MM.1S (cell line): Measurements from ENCODE around the gene SARNP.

Source experiments
- DNase-seq: peaks from one replicate; pipeline ENCODE4 v3.0.0-alpha.2; 2015
- H2AFZ ChIP-seq: fragments of 300-600 bp; sonication (generic); 2 replicates; pipeline ENCODE4 v1.6.0; 2016; ENCODE audit warnings: antibody characterized with exemption, low read length
- H3F3A ChIP-seq: fragments of 300-600 bp; sonication (generic); 2 replicates; pipeline ENCODE4 v1.6.1; 2016; ENCODE audit warnings: mild to moderate bottlenecking, antibody characterized with exemption, low read length, moderate library complexity, mixed read lengths; ENCODE audit not compliant: insufficient read depth
- H3K27ac ChIP-seq: fragments of 300-600 bp; sonication (generic); 2 replicates; pipeline ENCODE4 v1.5.1; 2016; ENCODE audit warnings: mild to moderate bottlenecking, low read length
- H3K27me3 ChIP-seq: fragments of 300-600 bp; sonication (generic); replicated peaks from 2 replicates; pipeline ENCODE4 v1.6.0; 2016; ENCODE audit warnings: low read length; ENCODE audit not compliant: insufficient read depth
- H3K36me3 ChIP-seq: fragments of 300-600 bp; sonication (generic); replicated peaks from 2 replicates; pipeline ENCODE4 v1.6.1; 2016; ENCODE audit warnings: mild to moderate bottlenecking, low read length, mixed read lengths; ENCODE audit not compliant: insufficient read depth
- H3K4me1 ChIP-seq: fragments of 300-600 bp; sonication (generic); 2 replicates; pipeline ENCODE4 v1.6.1; 2016; ENCODE audit warnings: low read length, mixed read lengths
- H3K4me2 ChIP-seq: fragments of 300-600 bp; sonication (generic); 2 replicates; pipeline ENCODE4 v1.6.0; 2016; ENCODE audit warnings: low read depth, low read length
- H3K4me3 ChIP-seq: fragments of 300-600 bp; sonication (generic); 2 replicates; pipeline ENCODE4 v1.5.1; 2016; ENCODE audit warnings: low read length, mixed read lengths
- H3K79me2 ChIP-seq: fragments of 300-600 bp; sonication (generic); 2 replicates; pipeline ENCODE4 v1.6.1; 2016; ENCODE audit warnings: mixed run types, low read length, mixed read lengths
- H3K9ac ChIP-seq: fragments of 300-600 bp; sonication (generic); 2 replicates; pipeline ENCODE4 v1.6.1; 2016; ENCODE audit warnings: low read length, mixed read lengths
- H3K9me2 ChIP-seq: fragments of 300-600 bp; sonication (generic); replicated peaks from 2 replicates; pipeline ENCODE4 v1.6.1; 2016; ENCODE audit warnings: mild to moderate bottlenecking, low read length, mixed read lengths; ENCODE audit not compliant: insufficient read depth
- H3K9me3 ChIP-seq: fragments of 300-600 bp; sonication (generic); replicated peaks from 2 replicates; pipeline ENCODE4 v1.6.1; 2016; ENCODE audit warnings: mild to moderate bottlenecking, low read length, mixed read lengths; ENCODE audit not compliant: insufficient read depth
- H4K20me1 ChIP-seq: fragments of 300-600 bp; sonication (generic); 2 replicates; pipeline ENCODE4 v1.6.1; 2016; ENCODE audit warnings: mild to moderate bottlenecking, low read length, moderate library complexity, mixed read lengths; ENCODE audit not compliant: insufficient read depth
- CTCF ChIP-seq: fragments of 300-600 bp; sonication (generic); IDR thresholded peaks from 2 replicates; pipeline ENCODE4 v1.5.1; 2016; ENCODE audit warnings: antibody characterized with exemption, low read length, mixed read lengths
- EZH2 ChIP-seq: fragments of 300-600 bp; sonication (generic); optimal IDR thresholded peaks from 2 replicates; pipeline ENCODE3; 2017; ENCODE audit warnings: low read depth, mild to moderate bottlenecking, antibody characterized with exemption, low read length, mixed read lengths
- EZH2phosphoT487 ChIP-seq: fragments of 300-600 bp; sonication (generic); IDR thresholded peaks from 2 replicates; pipeline ENCODE4 v1.6.1; 2018; ENCODE audit warnings: antibody characterized with exemption, low read length

The SARNP gene

GRCh38 chr12:55845361-55845760 lies 27.8 kb upstream of the SARNP start:
- Histone ChIP-seq H3F3A (no peaks in the 10 kb centered on the region), H3K4me1 (no peaks in the 10 kb centered on the region), H4K20me1 (no peaks in the 10 kb centered on the region), H3K79me2 (no peaks in the 10 kb centered on the region), H3K9me2 (no peaks in the 10 kb centered on the region), H3K9ac (no peak overlapping the region), H3K27ac (no peak overlapping the region), H2AFZ (no peak overlapping the region), H3K9me3 (no peaks in the 10 kb centered on the region), H3K36me3 (no peaks in the 10 kb centered on the region), H3K27me3 (peaks cover 6% of the 10 kb centered on the region; the same call in 1 of the 2 replicates), H3K4me2 (no peak overlapping the region), H3K4me3 (no peak overlapping the region)
- TF ChIP-seq EZH2phosphoT487 (no peak), EZH2 (no peak), CTCF (no peak)
- no peak for DNase-seq

GRCh38 chr12:55844961-55845360 lies 27.4 kb upstream of the SARNP start:
- Histone ChIP-seq H4K20me1 (no peaks in the 10 kb centered on the region), H3K4me1 (no peaks in the 10 kb centered on the region), H3K79me2 (no peaks in the 10 kb centered on the region), H3K36me3 (no peaks in the 10 kb centered on the region), H2AFZ (no peak overlapping the region), H3K4me3 (no peak overlapping the region), H3K9me3 (no peaks in the 10 kb centered on the region), H3K27ac (no peak overlapping the region), H3F3A (no peaks in the 10 kb centered on the region), H3K9ac (no peak overlapping the region), H3K27me3 (peaks cover 6% of the 10 kb centered on the region; the same call in 1 of the 2 replicates), H3K4me2 (no peak overlapping the region), H3K9me2 (no peaks in the 10 kb centered on the region)
- TF ChIP-seq EZH2phosphoT487 (no peak), EZH2 (no peak), CTCF (no peak)
- no peak for DNase-seq

GRCh38 chr12:55843431-55843830 lies 25.9 kb upstream of the SARNP start:
- H4K20me1 ChIP-seq, result no peaks in the 10 kb centered on the region
- H3K9me2 ChIP-seq, result no peaks in the 10 kb centered on the region
- no peak overlapping the region for H2AFZ ChIP-seq
- no peak for DNase-seq
- peaks cover 6% of the 10 kb centered on the region; the same call in 1 of the 2 replicates for H3K27me3 ChIP-seq
- H3K9me3 ChIP-seq, result no peaks in the 10 kb centered on the region
- no peak overlapping the region for H3K4me2 ChIP-seq
- no peaks in the 10 kb centered on the region for H3K79me2 ChIP-seq
- no peaks in the 10 kb centered on the region for H3F3A ChIP-seq
- no peaks in the 10 kb centered on the region for H3K4me1 ChIP-seq
- no peak for TF ChIP-seq EZH2phosphoT487
- no peak for TF ChIP-seq EZH2
- no peak for TF ChIP-seq CTCF
- H3K4me3 ChIP-seq, result no peak overlapping the region
- no peak overlapping the region for H3K9ac ChIP-seq
- no peak overlapping the region for H3K27ac ChIP-seq
- H3K36me3 ChIP-seq, result no peaks in the 10 kb centered on the region
